ENCODE results near the gene LRTM2. TPM values are rescaled to one million over a fixed set of nuclear protein-coding genes. Genes with fewer than 3 reads are reported as not detected.

The LRTM2 gene
- total RNA-seq, 4 donors from 2014 or later = not detected

DNA sequence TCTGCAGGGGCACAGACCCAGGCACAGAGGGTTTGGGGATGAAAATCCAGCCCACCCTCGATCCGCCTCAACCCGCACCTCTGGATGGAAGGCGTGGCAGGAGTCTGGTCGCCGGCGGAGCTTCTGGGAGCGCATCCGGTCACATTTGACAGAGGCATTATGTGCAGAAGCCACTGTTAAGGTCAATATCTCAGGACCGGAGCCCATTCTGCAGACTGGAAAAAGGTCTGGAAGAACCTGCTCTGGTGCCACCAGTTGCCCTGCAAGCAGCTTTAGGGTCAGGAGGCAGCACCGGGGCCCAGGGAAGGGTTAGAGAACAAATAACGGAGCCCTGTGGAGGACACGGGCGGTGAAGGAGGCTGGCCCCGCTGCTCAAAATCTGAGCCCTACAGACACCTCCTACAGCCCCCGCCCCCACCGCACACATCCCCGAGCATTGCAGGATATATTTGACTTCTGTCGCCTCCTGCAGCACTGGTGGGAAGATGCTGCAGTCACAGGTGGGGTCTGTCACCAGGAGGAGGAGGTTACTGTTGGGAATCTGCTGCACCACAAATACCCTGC is 25.1 kb upstream of the LRTM2 start:
- TF ChIP-seq, protein P1, sequence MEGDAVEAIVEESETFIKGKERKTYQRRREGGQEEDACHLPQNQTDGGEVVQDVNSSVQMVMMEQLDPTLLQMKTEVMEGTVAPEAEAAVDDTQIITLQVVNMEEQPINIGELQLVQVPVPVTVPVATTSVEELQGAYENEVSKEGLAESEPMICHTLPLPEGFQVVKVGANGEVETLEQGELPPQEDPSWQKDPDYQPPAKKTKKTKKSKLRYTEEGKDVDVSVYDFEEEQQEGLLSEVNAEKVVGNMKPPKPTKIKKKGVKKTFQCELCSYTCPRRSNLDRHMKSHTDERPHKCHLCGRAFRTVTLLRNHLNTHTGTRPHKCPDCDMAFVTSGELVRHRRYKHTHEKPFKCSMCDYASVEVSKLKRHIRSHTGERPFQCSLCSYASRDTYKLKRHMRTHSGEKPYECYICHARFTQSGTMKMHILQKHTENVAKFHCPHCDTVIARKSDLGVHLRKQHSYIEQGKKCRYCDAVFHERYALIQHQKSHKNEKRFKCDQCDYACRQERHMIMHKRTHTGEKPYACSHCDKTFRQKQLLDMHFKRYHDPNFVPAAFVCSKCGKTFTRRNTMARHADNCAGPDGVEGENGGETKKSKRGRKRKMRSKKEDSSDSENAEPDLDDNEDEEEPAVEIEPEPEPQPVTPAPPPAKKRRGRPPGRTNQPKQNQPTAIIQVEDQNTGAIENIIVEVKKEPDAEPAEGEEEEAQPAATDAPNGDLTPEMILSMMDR (IDR thresholded peaks at IDR 0.05; ENCODE audit: low read depth) = no peak

DNA sequence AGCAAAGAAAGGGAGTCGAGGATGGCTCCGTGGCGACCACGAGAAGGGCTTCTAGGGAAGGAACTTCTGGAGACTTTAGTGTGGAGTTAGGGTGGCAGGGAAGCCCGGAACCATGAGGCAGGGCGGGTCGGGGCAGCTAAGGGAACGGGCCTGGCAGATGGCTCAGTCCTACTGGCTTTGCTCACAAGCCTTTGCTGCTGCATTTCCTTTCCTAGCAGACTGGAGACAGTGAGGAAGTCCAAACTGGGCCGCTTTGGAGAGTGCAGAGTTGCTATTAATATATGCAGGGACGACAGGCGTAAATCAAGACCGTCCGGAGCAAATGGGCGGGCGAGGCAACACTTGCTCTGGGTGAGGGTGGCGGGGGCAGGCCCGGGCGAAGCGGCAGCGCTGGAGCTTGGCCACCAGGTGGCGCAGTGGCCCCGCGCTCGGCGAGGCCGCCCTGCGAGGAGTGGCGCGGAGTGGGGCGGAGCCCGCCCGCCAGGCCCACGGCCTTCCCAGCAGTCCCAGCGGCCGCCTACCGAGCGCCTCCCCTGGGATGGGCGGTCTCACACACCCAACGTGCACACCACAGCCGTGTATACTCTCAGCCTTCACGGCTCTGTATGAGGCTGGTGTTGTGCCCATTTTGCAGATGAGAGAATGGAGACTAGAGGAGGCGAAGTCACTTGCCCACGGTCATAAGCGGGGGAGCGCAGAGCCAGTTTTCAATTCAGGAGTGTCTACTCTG is 24.4 kb upstream of the LRTM2 start:
- TF ChIP-seq, protein P1 (IDR thresholded peaks at IDR 0.05; ENCODE audit: low read depth) = no peak

DNA sequence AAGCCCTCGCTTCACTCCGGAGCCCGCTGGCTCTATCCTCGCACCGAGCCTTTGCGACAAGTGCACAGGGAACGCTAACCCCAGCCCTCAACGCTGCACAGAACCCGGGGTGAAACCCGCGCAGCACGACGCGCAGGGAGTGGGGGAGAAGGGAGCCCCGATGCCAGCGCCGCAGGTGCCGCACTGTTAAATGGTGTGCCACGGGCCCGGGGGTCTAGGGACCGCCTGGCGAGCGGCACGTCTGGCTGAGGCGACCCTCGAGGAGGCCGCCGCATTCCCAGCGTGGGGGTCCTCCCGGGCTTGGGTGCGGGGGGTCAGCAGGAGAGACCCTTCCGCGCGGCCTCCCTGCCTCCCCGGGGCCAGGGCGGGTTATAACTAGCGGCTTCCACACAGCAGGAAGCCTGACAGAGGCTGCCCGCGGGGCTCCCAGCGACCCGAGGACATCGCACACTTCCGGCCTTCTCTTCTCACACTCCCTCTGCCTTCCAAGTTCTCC is 23.8 kb upstream of the LRTM2 start:
- TF ChIP-seq, protein P1 (IDR thresholded peaks at IDR 0.05; ENCODE audit: low read depth) = no peak

DNA sequence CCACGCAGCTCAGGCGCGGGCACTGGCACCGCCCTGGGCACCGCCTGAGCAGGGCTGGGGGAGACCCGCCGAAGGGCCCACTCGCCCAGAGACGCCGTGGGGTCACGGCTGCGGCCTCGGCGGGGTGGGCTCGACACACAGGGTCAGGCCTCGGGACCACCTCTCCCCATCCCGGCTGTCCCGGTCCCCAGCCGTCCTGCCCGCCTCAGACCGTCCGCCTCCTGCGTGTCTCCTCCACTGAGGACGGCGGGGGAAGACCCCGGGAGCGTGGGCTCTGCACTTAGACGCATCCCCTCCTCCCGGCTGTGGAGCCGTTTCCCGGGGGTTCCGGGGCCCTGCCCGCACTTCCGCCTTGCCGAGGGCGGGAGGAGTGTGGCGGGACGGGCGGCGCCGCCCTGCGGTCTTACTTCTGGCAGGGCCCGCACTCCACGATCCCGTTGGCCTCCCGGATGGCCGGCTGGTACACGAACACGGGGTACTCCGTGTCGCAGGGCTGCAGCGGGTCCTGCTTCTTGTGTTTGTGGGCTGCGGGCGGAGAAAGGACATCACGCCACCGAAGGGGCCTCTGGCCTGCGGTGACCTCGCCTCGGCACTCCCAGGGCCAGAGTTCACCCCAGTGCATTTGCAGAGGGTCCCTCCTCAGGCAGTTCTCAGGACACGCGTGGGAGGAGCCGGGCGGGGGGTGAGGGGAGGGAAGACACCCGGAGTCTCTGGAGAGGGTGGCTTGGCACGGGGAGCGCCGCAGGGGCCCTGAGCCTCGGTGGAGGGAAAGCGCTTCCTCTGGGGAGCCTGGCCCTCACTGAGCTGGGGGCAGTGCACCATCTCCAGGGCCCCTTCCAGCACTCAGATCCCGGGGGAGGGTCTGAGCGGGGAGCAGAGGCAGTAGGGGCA is 23.1 kb upstream of the LRTM2 start:
- TF ChIP-seq, protein P1 (IDR thresholded peaks at IDR 0.05; ENCODE audit: low read depth) = no peak

DNA sequence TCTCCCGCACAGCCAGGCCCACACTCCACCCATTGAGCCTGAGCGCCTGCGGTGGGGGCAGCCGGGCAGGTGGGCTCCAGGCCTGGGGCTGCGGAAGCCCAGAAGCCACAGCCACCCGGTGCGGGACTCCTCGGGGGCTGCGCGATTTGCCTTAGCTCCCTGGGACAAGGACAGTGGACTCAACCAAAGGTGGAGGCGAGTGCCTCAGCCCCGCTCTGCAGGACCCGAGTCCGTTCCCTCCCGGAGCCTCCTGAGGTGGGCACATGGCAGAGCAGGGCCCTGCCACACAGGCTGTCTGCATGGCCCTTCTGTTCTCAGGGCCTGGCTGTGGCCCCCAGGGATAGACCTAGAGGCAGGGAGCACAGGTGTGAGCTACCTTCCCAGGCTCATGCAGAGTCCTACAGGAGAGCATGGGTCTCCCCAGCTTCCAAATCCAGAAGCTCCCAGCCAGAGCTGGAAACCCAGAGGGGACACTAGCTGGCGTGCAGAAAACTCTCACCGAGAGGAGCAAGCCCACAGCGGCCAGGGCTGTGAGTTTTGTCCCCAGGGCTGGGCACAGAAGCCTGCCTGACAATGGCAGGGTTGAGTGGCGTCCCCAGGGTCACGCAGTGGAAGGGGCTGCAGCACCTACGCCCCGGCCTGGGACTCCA is 22.2 kb upstream of the LRTM2 start:
- TF ChIP-seq, protein P1 (IDR thresholded peaks at IDR 0.05; ENCODE audit: low read depth) = no peak

DNA sequence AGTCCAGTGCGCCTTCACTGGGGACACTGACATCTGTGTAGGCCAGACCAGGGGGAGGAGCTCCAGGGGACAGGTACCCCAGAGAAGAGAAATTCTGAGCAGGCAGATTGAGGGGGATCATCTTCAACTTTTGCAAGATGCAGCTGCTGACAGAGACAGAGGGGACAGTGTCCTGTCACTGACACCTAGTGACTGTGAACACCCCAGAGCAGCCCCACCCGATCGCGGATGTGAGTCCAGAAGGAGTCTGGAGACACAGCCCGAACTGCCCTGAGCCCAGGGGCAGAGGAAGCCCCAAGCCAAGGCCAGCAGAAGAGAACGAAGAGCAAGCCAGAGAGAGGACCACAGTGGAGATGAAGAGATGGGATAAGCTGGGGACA is 21.7 kb upstream of the LRTM2 start:
- TF ChIP-seq, protein P1 (IDR thresholded peaks at IDR 0.05; ENCODE audit: low read depth) = no peak
